SJSA1 (cell line): ENCODE measurements around the gene SP140. TPM values are rescaled to one million over a fixed set of nuclear protein-coding genes. Genes with fewer than 3 reads are reported as not detected.

ENCODE experiments used
- DNase-seq, 2 experiments: peaks; one replicate each; pipeline ENCODE4 v3.0.0-alpha.2; 2015 to 2020; ENCODE audit warnings: low spot score in 2 of 2, low read depth in 1 of 2
- H3K27ac ChIP-seq: fragments of 250-450 bp; sonication (Bioruptor Pico); 2 replicates; pipeline ENCODE4 v1.5.1; 2020; ENCODE audit warnings: mild to moderate bottlenecking, moderate library complexity
- H3K27me3 ChIP-seq: fragments of 250-450 bp; sonication (Bioruptor Pico); replicated peaks from 2 replicates; pipeline ENCODE4 v1.5.1; 2020; ENCODE audit warnings: mild to moderate bottlenecking, moderate library complexity
- H3K36me3 ChIP-seq: fragments of 250-450 bp; sonication (Bioruptor Pico); 2 replicates; pipeline ENCODE4 v1.5.1; 2020; ENCODE audit warnings: mild to moderate bottlenecking
- H3K4me1 ChIP-seq: fragments of 250-450 bp; sonication (Bioruptor Pico); replicated peaks from 2 replicates; pipeline ENCODE4 v1.6.1; 2021; ENCODE audit warnings: mild to moderate bottlenecking
- H3K4me3 ChIP-seq: fragments of 250-450 bp; sonication (Bioruptor Pico); 2 replicates; pipeline ENCODE4 v1.5.1; 2020; ENCODE audit warnings: mild to moderate bottlenecking
- H3K9me3 ChIP-seq: fragments of 250-450 bp; sonication (Bioruptor Pico); replicated peaks from 2 replicates; pipeline ENCODE4 v1.5.1; 2020; ENCODE audit warnings: mild to moderate bottlenecking
- total RNA-seq: library from RNA; depleted of rRNA; stranded (reverse); fragments of >200 nt; shearing (Covaris generic); gene quantifications from 2 replicates; pipeline ENCODE4 v1.2.3, GENCODE V29; 2014; rRNA removed

Gene SP140
- total RNA-seq, 1 experiment from 2014 or later = 2.2 TPM

DNA sequence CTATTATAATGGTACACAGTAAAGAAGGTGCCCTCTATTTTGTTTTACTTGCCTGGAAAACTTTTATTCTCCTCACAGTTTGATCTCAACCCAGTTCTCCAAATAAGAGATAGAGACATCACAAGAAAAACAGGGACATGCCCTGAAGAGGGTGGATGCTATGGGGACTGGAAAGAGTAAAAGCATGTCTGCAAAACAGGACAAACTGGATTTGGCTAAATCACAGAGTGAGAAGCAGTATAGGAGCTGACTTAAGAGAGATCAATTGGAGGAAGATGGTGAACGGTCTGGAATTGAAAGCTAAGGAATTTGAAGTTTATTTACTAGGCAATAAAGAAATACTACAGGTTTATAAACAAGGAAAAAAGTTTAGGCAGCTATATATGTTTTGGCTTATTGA lies 134.5 kb downstream of the SP140 start:
- Histone ChIP-seq H3K9me3 (no peaks in the 10 kb centered on the region), H3K4me1 (no peaks in the 10 kb centered on the region), H3K4me3 (no peak overlapping the region), H3K27me3 (no peaks in the 10 kb centered on the region), H3K36me3 (peaks cover 20% of the 10 kb centered on the region), H3K27ac (no peak overlapping the region)
- no peak for DNase-seq

DNA sequence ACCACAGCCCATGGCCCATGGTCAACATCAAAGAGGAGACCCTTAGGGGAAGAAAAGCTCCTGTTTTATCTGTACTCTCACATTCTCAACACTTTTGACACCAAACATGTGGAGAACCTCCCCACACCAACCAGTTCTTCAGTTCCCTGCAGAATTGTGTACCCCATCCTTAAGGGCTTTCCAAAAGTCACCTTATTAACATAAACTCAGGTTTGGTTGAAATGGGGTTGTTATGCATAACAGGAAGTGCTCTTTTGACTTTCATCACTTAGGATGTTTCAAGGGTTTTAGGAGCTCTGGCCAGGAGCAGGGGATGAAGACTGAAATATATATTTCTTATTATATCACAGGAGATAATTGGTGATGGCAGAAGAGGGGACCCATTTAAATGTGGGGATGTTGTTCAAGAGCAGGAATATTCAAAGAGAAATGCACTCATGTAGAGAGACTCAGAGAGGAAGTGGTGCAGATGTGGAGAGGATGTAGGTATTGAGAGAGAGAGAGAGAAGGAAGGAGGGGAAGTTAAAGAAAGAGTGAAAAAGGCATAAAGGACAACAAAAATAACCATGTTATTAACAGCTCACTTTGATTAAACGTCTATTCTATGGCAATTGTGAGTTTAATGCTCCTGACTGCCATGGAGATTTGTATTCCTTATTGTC lies 136.6 kb downstream of the SP140 start:
- peaks cover 20% of the 10 kb centered on the region for H3K36me3 ChIP-seq
- no peaks in the 10 kb centered on the region for H3K9me3 ChIP-seq
- H3K27ac ChIP-seq = no peak overlapping the region
- no peak for DNase-seq
- no peaks in the 10 kb centered on the region for H3K27me3 ChIP-seq
- no peak overlapping the region for H3K4me3 ChIP-seq
- no peaks in the 10 kb centered on the region for H3K4me1 ChIP-seq

Other genes starting within 250 kb of the SP140 start
- gene SLC16A14, start 156.8 kb upstream of the SP140 start, total RNA-seq = 0.47 and 1.5 TPM in 2 replicates
- 13.1 and 13.9 TPM in 2 replicates for gene SP110, start 5.8 kb upstream of the SP140 start, total RNA-seq
- 14.3 and 36.8 TPM in 2 replicates for gene SP140L, start 101.5 kb downstream of the SP140 start, total RNA-seq
- 42.2 and 63.3 TPM in 2 replicates for gene SP100, start 190.5 kb downstream of the SP140 start, total RNA-seq